Measurements from ENCODE around the gene FKBP4.

The FKBP4 gene

DNA sequence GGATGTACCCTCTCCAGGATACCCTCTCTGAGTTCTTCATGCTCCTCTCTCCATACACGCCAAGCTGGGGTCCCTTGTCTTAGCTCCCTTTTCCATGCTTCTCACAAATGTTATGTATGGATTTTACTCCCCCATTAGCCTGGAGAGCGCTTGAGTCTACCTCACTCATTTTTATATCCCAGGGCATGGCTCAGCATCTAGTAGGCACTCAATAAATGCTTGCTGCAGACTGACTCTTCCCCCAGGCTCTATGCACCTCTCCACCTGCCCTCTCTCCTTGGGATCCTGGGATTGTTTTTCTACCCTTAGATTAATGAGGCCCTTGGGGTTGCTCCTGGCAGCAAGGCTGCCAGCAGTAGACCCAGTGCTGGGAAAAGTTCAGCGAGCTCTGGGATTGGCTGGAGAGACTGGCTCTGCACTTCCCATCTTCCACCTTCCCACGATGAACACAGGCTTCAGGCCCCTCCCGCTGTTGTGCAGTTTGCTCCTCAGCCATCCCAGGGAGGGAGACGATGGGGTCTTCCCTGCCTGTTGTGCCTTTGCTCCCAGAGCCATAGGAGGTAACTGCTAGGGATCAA lies 37.9 kb downstream of the FKBP4 start:
- Histone ChIP-seq H2AFZ (ENCODE audit: low read depth, low read length) (no peak overlapping the region), H3K4me1 (ENCODE audit: insufficient read depth, low read length) (no peaks in the 10 kb centered on the region), H3K4me2 (ENCODE audit: insufficient read depth, low read length) (no peak overlapping the region), H3K9ac (ENCODE audit: low read depth, low read length) (no peak overlapping the region), H3K36me3 (ENCODE audit: insufficient read depth, low read length) (peaks cover 16% of the 10 kb centered on the region), H3K27me3 (ENCODE audit: insufficient read depth, low read length, poor library complexity) (no peaks in the 10 kb centered on the region), H3K27ac (ENCODE audit: low read length) (no peak overlapping the region), H4K20me1 (ENCODE audit: insufficient read depth, low read length) (no peaks in the 10 kb centered on the region; the same call in 1 of the 2 replicates), H3K4me3 (ENCODE audit: low read depth in 1 of 2, low read length in 2 of 2) (no peak overlapping the region), H3K9me3 (ENCODE audit: insufficient read depth, low read length, severe bottlenecking) (no peaks in the 10 kb centered on the region), H3K79me2 (ENCODE audit: insufficient read depth, low read length) (no peaks in the 10 kb centered on the region)
- TF ChIP-seq, protein P1, sequence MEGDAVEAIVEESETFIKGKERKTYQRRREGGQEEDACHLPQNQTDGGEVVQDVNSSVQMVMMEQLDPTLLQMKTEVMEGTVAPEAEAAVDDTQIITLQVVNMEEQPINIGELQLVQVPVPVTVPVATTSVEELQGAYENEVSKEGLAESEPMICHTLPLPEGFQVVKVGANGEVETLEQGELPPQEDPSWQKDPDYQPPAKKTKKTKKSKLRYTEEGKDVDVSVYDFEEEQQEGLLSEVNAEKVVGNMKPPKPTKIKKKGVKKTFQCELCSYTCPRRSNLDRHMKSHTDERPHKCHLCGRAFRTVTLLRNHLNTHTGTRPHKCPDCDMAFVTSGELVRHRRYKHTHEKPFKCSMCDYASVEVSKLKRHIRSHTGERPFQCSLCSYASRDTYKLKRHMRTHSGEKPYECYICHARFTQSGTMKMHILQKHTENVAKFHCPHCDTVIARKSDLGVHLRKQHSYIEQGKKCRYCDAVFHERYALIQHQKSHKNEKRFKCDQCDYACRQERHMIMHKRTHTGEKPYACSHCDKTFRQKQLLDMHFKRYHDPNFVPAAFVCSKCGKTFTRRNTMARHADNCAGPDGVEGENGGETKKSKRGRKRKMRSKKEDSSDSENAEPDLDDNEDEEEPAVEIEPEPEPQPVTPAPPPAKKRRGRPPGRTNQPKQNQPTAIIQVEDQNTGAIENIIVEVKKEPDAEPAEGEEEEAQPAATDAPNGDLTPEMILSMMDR (IDR thresholded peaks at IDR 0.05; ENCODE audit: borderline replicate concordance, extremely low read depth, low read length, poor library complexity, severe bottlenecking): no peak
- no peak for TF ChIP-seq EZH2 (IDR thresholded peaks at IDR 0.05; ENCODE audit: borderline replicate concordance, low read depth, low read length, severe bottlenecking)
- ATAC-seq (ENCODE audit: insufficient read depth, low read depth) (no peak), DNase-seq (no peak)

DNA sequence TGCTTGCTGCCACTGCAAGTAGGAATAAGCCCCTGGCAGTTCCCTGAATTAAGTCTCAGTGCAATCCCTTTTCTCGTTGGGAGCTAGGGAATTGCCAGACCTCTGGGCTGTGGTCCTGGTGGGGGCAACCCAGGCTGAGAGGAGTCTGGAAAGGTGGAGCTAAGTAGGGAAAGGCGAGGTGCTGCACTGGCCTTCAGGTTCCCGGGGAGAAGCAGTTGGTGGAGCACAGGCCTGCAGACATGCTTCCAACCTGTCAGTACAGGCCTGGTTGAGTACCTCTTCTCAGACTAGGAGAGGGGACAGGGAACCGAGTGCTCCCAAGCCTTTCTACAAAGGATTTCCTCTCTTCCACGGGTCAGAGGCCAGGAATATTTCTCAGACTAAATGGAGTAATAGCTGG lies 38.6 kb downstream of the FKBP4 start:
- DNase-seq (no peak), ATAC-seq (ENCODE audit: insufficient read depth, low read depth) (no peak)
- no peak overlapping the region for H3K9ac ChIP-seq (ENCODE audit: low read depth, low read length)
- peaks cover 11% of the 10 kb centered on the region; the same call in 1 of the 2 replicates for H3K36me3 ChIP-seq (ENCODE audit: insufficient read depth, low read length)
- no peaks in the 10 kb centered on the region for H3K79me2 ChIP-seq (ENCODE audit: insufficient read depth, low read length)
- TF ChIP-seq EZH2 (IDR thresholded peaks at IDR 0.05; ENCODE audit: borderline replicate concordance, low read depth, low read length, severe bottlenecking): no peak
- TF ChIP-seq, protein P1 (IDR thresholded peaks at IDR 0.05; ENCODE audit: borderline replicate concordance, extremely low read depth, low read length, poor library complexity, severe bottlenecking): no peak
- no peak overlapping the region for H3K4me3 ChIP-seq (ENCODE audit: low read depth in 1 of 2, low read length in 2 of 2)
- no peaks in the 10 kb centered on the region for H3K4me1 ChIP-seq (ENCODE audit: insufficient read depth, low read length)
- no peaks in the 10 kb centered on the region; the same call in 1 of the 2 replicates for H4K20me1 ChIP-seq (ENCODE audit: insufficient read depth, low read length)
- H2AFZ ChIP-seq (ENCODE audit: low read depth, low read length): no peak overlapping the region
- no peak overlapping the region for H3K27ac ChIP-seq (ENCODE audit: low read length)
- no peak overlapping the region for H3K4me2 ChIP-seq (ENCODE audit: insufficient read depth, low read length)
- no peaks in the 10 kb centered on the region for H3K27me3 ChIP-seq (ENCODE audit: insufficient read depth, low read length, poor library complexity)
- no peaks in the 10 kb centered on the region for H3K9me3 ChIP-seq (ENCODE audit: insufficient read depth, low read length, severe bottlenecking)

DNA sequence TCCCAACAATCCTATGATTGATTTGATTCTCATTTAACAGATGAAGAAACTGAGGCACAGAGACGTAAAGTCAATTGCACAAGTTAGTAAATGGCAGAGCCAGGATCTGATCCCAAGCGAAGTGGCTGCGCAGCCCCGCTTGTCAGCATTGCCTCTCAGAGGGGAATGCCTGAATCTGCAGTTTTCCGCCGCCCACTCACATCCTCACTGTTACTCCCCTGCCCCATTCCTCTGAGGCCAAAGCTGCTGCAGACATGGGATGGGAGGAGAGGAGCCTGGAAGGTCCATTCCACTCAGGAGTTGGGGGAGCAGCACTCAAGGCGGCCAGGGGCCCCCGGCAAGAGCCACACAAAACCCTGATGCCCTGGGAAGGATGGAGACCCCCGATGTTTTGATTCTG lies 39.0 kb downstream of the FKBP4 start:
- peaks cover 10% of the 10 kb centered on the region; the same call in 1 of the 2 replicates for H3K36me3 ChIP-seq (ENCODE audit: insufficient read depth, low read length)
- no peak for TF ChIP-seq EZH2 (IDR thresholded peaks at IDR 0.05; ENCODE audit: borderline replicate concordance, low read depth, low read length, severe bottlenecking)
- TF ChIP-seq, protein P1 (IDR thresholded peaks at IDR 0.05; ENCODE audit: borderline replicate concordance, extremely low read depth, low read length, poor library complexity, severe bottlenecking): no peak
- H3K27ac ChIP-seq (ENCODE audit: low read length): no peak overlapping the region
- H4K20me1 ChIP-seq (ENCODE audit: insufficient read depth, low read length): no peaks in the 10 kb centered on the region
- H3K27me3 ChIP-seq (ENCODE audit: insufficient read depth, low read length, poor library complexity): no peaks in the 10 kb centered on the region
- H3K79me2 ChIP-seq (ENCODE audit: insufficient read depth, low read length): no peaks in the 10 kb centered on the region
- no peaks in the 10 kb centered on the region for H3K4me1 ChIP-seq (ENCODE audit: insufficient read depth, low read length)
- H3K9me3 ChIP-seq (ENCODE audit: insufficient read depth, low read length, severe bottlenecking): no peaks in the 10 kb centered on the region
- H3K4me3 ChIP-seq (ENCODE audit: low read depth in 1 of 2, low read length in 2 of 2): no peak overlapping the region
- no peak overlapping the region for H3K9ac ChIP-seq (ENCODE audit: low read depth, low read length)
- H3K4me2 ChIP-seq (ENCODE audit: insufficient read depth, low read length): no peak overlapping the region
- H2AFZ ChIP-seq (ENCODE audit: low read depth, low read length): no peak overlapping the region
- no peak for ATAC-seq (ENCODE audit: insufficient read depth, low read depth)
- DNase-seq: no peak
